Activated CD4-positive, alpha-beta memory T cell treated with anti-CD3 and anti-CD28 coated beads, Interleukin-2, amount 10 ng/mL, durations not matched to agents 7 days and 5 days (primary cell): ENCODE data around the gene OR6C65. TPM values are rescaled to one million over a fixed set of nuclear protein-coding genes. Genes with fewer than 3 reads are reported as not detected.
"Not testable (repeated sequence)": the region's sequence is repeated elsewhere in the genome, so short reads cannot be mapped to it uniquely, and the experiment has no call there.

ENCODE experiments used
- CTCF ChIA-PET: fragments of 350-600 bp; sonication (Branson Sonifier 250); formaldehyde crosslinking; loops from one replicate; lab custom pipeline; 2021; ENCODE audit warnings: antibody characterized with exemption, inconsistent platforms; lab: Charles Lee
- POLR2A ChIA-PET: fragments of 350-600 bp; sonication (Branson Sonifier 250); formaldehyde crosslinking; loops from one replicate; lab custom pipeline; 2021; ENCODE audit warnings: antibody characterized with exemption; lab: Charles Lee
- DNase-seq: peaks from one replicate; pipeline ENCODE4 v3.0.0-alpha.2; 2020
- H3K27ac Mint-ChIP-seq: one replicate; pipeline ENCODE4 v1.8.0; 2021; ENCODE audit warnings: mild to moderate bottlenecking, mixed read lengths
- H3K27me3 Mint-ChIP-seq: one replicate; pipeline ENCODE4 v1.8.0; 2021; ENCODE audit warnings: mixed read lengths
- H3K36me3 Mint-ChIP-seq: one replicate; pipeline ENCODE4 v1.8.0; 2021; ENCODE audit warnings: low read depth, mixed read lengths
- H3K4me1 Mint-ChIP-seq: one replicate; pipeline ENCODE4 v1.8.0; 2021; ENCODE audit warnings: mixed read lengths
- H3K4me3 Mint-ChIP-seq: one replicate; pipeline ENCODE4 v1.8.0; 2021; ENCODE audit warnings: mild to moderate bottlenecking, mixed read lengths
- H3K9me3 Mint-ChIP-seq: one replicate; pipeline ENCODE4 v1.8.0; 2021; ENCODE audit warnings: mixed read lengths
- total RNA-seq, 2 experiments: library from RNA; stranded (reverse); gene quantifications; one replicate each; pipeline ENCODE4 v1.2.3, GENCODE V29; 2021

The OR6C65 gene
- total RNA-seq, 2 experiments from 2014 or later = not detected

GRCh38 chr12:55414889-55415288 lies 14.6 kb downstream of the OR6C65 start:
- H3K4me1 Mint-ChIP-seq, H3K27ac Mint-ChIP-seq, POLR2A ChIA-PET, H3K9me3 Mint-ChIP-seq, DNase-seq, CTCF ChIA-PET, H3K36me3 Mint-ChIP-seq, H3K4me3 Mint-ChIP-seq: not testable (repeated sequence)
- H3K27me3 Mint-ChIP-seq = peaks cover 34% of the 10 kb centered on the region

- Mint-ChIP-seq H3K4me3 (no peak overlapping the region), H3K4me1 (no peaks in the 10 kb centered on the region), H3K36me3 (no peaks in the 10 kb centered on the region), H3K9me3 (no peaks in the 10 kb centered on the region), H3K27me3 (peaks cover 34% of the 10 kb centered on the region), H3K27ac (no peak overlapping the region)
- ChIA-PET POLR2A (no interaction called here), CTCF (no interaction called here)
- DNase-seq = no peak
Measured at GRCh38 chr12:55416961-55417360, 16.6 kb downstream of the OR6C65 start.

GRCh38 chr12:55420307-55420962 lies 20.1 kb downstream of the OR6C65 start:
- Mint-ChIP-seq H3K27ac (no peak overlapping the region), H3K27me3 (peaks cover 30% of the 10 kb centered on the region), H3K36me3 (no peaks in the 10 kb centered on the region), H3K4me1 (no peaks in the 10 kb centered on the region), H3K4me3 (no peak overlapping the region), H3K9me3 (no peaks in the 10 kb centered on the region)
- ChIA-PET POLR2A (no interaction called here), CTCF (no interaction called here)
- DNase-seq = no peak

GRCh38 chr12:55425954-55426353 lies 25.6 kb downstream of the OR6C65 start, which contains the start of gene OR6C76:
OR6C76 (plus strand) TSS chr12:55426254; CDS start chr12:55426254, 0 bp downstream.
- ChIA-PET POLR2A (no interaction called here), CTCF (no interaction called here)

GRCh38 chr12:55428331-55429243 lies 28.3 kb downstream of the OR6C65 start:
- Mint-ChIP-seq H3K9me3 (no peaks in the 10 kb centered on the region), H3K27ac (no peak overlapping the region), H3K4me3 (no peak overlapping the region), H3K36me3 (no peaks in the 10 kb centered on the region), H3K4me1 (no peaks in the 10 kb centered on the region), H3K27me3 (peaks cover 8% of the 10 kb centered on the region)
- no peak for DNase-seq
- ChIA-PET CTCF (no interaction called here), POLR2A (no interaction called here)

More at GRCh38 chr12:55425954-55426353, 25.6 kb downstream of the OR6C65 start, which contains the start of gene OR6C76:
- DNase-seq = no peak
- Mint-ChIP-seq H3K4me3 (no peak within 1 kb of the TSS), H3K27me3 (peaks cover 4% of the 10 kb centered on the region), H3K36me3 (no peaks in the 10 kb centered on the region), H3K27ac (no peak within 1 kb of the TSS), H3K9me3 (no peaks in the 10 kb centered on the region), H3K4me1 (no peaks in the 10 kb centered on the region)

- not testable (repeated sequence) for H3K9me3 Mint-ChIP-seq, H3K4me3 Mint-ChIP-seq
Measured at GRCh38 chr12:55441233-55441632, 40.9 kb downstream of the OR6C65 start.

GRCh38 chr12:55443776-55444175 lies 43.4 kb downstream of the OR6C65 start, which contains the start of gene OR6C2:
OR6C2 (plus strand) TSS chr12:55444076; CDS start chr12:55452214, 8,138 bp downstream.
- Mint-ChIP-seq H3K4me3 (no peak within 1 kb of the TSS), H3K27me3 (peaks cover 8% of the 10 kb centered on the region), H3K4me1 (no peaks in the 10 kb centered on the region), H3K9me3 (no peaks in the 10 kb centered on the region), H3K36me3 (no peaks in the 10 kb centered on the region), H3K27ac (no peak within 1 kb of the TSS)
- DNase-seq = no peak
- ChIA-PET CTCF (no interaction called here), POLR2A (no interaction called here)

More at GRCh38 chr12:55441233-55441632, 40.9 kb downstream of the OR6C65 start:
- H3K27me3 Mint-ChIP-seq, DNase-seq, H3K4me1 Mint-ChIP-seq, CTCF ChIA-PET, H3K36me3 Mint-ChIP-seq, POLR2A ChIA-PET, H3K27ac Mint-ChIP-seq: not testable (repeated sequence)

- Mint-ChIP-seq H3K27me3 (peaks cover 5% of the 10 kb centered on the region), H3K27ac (no peak overlapping the region), H3K4me1 (no peaks in the 10 kb centered on the region), H3K9me3 (no peaks in the 10 kb centered on the region), H3K4me3 (no peak overlapping the region), H3K36me3 (no peaks in the 10 kb centered on the region)
- no peak for DNase-seq
- ChIA-PET CTCF (no interaction called here), POLR2A (no interaction called here)
Measured at GRCh38 chr12:55445357-55445756, 45.0 kb downstream of the OR6C65 start.

GRCh38 chr12:55446326-55446725 lies 46.0 kb downstream of the OR6C65 start:
- H3K27me3 Mint-ChIP-seq = peaks cover 6% of the 10 kb centered on the region
- no peak overlapping the region for H3K27ac Mint-ChIP-seq
- CTCF ChIA-PET = interaction anchor here (0.6 kb wide), 1 partner anchor 269 kb away, joined by 3 read pairs; no protein-coding TSS in a partner anchor
- H3K36me3 Mint-ChIP-seq = no peaks in the 10 kb centered on the region
- H3K9me3 Mint-ChIP-seq = no peaks in the 10 kb centered on the region
- DNase-seq = no peak
- H3K4me3 Mint-ChIP-seq = no peak overlapping the region
- POLR2A ChIA-PET = no interaction called here
- H3K4me1 Mint-ChIP-seq = no peaks in the 10 kb centered on the region

GRCh38 chr12:55448825-55449224 lies 48.5 kb downstream of the OR6C65 start:
- no peaks in the 10 kb centered on the region for H3K36me3 Mint-ChIP-seq
- no peak for DNase-seq
- no peak overlapping the region for H3K4me3 Mint-ChIP-seq
- no peak overlapping the region for H3K27ac Mint-ChIP-seq
- no peaks in the 10 kb centered on the region for H3K9me3 Mint-ChIP-seq
- H3K4me1 Mint-ChIP-seq = no peaks in the 10 kb centered on the region
- POLR2A ChIA-PET = no interaction called here
- CTCF ChIA-PET = no interaction called here
- H3K27me3 Mint-ChIP-seq = peaks cover 6% of the 10 kb centered on the region

Other genes starting within 250 kb of the OR6C65 start
- gene OR10A7, start 179.5 kb upstream of the OR6C65 start, total RNA-seq = not detected
- not detected for gene OR6C74, start 155.9 kb upstream of the OR6C65 start, total RNA-seq
- gene OR6C6, start 104.0 kb upstream of the OR6C65 start, total RNA-seq = not detected
- gene OR6C1, start 86.2 kb upstream of the OR6C65 start, total RNA-seq = not detected
- not detected for gene OR6C3, start 69.8 kb upstream of the OR6C65 start, total RNA-seq
- not detected for gene OR6C75, start 37.6 kb upstream of the OR6C65 start, total RNA-seq
- gene OR6C76, start 25.7 kb downstream of the OR6C65 start, total RNA-seq = not detected
- gene OR6C2, start 43.5 kb downstream of the OR6C65 start, total RNA-seq = not detected
- under 1 TPM in 1 of 2 experiments, not detected in 1; 0.25 TPM for gene OR6C70, start 69.6 kb downstream of the OR6C65 start, total RNA-seq
- not detected for gene OR6C68, start 91.8 kb downstream of the OR6C65 start, total RNA-seq
- gene OR6C4, start 149.1 kb downstream of the OR6C65 start, total RNA-seq = not detected
- not detected for gene OR2AP1, start 171.9 kb downstream of the OR6C65 start, total RNA-seq
- gene OR10P1, start 236.4 kb downstream of the OR6C65 start, total RNA-seq = not detected